Stimulated activated CD8-positive, alpha-beta memory T cell treated with anti-CD3 and anti-CD28 coated beads, Interleukin-4, amount 100 ng/mL, for 24 hours (primary cell): ENCODE measurements around the gene APBA2.

Source experiments
- DNase-seq: peaks from one replicate; pipeline ENCODE4 v3.0.0-alpha.2; 2020; ENCODE audit warnings: low read depth

APBA2 gene

DNA sequence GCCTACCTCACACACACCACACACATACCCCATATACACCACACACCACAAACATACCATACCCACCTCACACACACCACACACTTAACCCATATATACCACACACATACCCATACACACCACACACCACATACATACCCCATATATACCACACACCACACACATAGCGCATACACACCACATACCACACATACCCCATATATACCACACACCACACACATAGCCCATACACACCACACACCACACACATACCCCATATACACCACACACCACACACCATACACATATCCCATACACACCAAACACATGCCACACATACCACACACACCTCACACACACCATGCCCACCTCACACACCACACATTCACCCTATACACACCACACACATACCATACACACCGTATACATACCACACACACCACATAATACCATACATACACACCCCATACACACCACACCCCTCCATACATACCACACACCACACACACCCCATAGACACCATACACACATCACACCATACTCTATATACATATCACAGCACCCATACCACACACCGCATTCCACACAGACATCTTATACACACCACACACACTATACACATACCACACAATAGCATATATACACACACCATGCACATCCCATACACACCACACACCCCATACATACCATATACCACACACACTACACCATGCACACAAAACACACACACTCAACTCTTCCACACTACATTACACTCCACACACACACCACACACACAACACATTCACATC, 29.5 kb downstream of the APBA2 start:
- DNase-seq = no peak

DNA sequence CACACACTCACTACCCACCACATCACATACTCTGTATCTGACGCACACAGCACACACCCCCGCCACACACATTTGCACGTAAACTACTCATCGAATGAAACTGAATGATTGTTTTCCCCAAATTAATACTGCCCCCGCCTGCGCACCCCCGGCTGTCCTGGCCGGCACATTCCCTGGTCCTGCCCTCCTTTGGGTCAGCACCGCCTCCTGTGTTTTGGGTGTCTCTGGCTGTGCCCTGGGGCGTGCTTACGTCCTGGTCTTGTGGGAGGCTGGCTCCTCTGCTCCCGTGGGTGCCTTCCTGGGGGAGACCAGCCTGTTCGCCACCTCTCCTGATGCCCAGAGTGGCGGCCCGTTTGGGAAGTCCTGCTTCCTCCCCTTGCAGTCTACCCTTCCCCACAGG, 30.2 kb downstream of the APBA2 start:
- DNase-seq = no peak

DNA sequence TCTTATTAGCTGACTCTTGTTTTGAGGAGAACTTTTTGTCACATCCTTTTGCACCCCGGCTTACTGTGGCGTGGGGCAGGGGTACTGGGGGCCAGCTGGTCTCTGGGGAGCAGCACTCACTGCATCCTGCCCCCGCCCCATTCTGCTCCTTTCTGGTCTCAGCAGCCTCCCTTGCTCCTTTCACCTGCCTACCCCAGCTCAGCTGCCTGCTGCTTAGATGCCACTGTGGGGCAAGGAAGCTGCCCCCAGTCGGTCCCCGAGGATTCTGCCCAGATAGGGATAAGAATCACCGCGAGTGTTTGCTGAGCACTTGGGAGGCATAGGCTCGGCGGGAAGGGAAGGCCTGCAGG, 32.0 kb downstream of the APBA2 start:
- DNase-seq = no peak

DNA sequence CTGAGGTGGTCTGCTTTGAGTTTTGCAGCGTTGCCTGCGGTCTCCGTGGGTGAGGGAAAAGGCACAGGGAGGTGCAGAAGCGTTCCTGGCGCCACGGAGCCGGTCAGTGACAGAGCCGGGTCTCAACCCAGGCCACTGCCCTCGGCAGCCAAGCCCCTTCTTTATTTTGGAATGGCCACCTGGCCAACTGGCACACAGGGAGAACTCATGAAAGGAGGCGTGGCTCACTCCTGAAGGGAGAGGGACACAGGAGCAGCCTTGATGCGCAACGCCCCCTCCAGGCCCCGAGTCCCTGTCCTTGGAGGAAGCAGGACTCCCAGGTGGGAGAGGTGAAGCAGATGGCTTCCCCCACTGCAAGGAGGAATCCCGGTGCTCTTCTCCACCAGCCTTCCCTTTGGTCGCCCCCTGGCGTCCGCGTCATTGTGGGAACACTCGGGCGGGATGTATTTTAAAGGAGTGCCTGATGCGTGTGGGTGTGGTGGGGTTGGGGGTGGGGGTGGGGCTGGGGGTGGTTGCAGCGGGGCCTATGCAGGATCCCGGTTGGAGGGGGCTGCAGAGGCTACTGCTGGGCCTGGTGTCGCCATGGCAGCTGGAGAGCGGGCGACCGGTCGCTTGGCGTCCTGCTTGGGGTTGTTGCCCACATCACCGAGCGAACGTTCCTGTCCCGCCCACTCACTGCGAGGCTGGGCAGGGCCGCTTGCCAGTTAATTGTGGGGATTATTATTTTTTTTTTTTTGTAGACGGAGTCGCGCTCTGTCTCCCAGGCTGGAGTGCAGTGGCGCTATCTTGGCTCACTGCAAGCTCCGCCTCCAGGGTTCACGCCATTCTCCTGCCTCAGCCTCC, 32.6 kb downstream of the APBA2 start:
- DNase-seq = no peak

DNA sequence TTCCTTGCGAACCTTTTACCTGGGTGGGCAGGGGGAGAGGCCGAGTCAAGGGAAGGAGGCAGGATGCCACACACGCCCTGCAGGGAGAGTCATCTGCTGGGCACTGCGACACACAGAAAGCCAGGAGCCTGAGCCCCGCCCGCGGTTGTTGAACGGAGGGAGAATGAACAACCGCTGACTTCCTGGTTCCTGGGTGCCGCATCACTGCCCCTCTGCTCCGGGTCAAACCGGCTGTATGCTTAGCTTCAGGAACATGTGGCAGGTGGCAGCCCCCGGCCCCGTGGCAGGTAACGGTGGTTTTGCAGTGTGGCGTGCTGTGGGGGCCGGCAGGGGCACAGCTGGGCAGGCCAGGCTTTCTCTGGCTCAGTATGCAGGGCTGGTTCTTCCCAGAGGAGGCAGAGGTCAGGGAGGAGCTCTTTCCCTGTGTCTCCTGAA, 33.4 kb downstream of the APBA2 start:
- DNase-seq = peak; percentile 34

DNA sequence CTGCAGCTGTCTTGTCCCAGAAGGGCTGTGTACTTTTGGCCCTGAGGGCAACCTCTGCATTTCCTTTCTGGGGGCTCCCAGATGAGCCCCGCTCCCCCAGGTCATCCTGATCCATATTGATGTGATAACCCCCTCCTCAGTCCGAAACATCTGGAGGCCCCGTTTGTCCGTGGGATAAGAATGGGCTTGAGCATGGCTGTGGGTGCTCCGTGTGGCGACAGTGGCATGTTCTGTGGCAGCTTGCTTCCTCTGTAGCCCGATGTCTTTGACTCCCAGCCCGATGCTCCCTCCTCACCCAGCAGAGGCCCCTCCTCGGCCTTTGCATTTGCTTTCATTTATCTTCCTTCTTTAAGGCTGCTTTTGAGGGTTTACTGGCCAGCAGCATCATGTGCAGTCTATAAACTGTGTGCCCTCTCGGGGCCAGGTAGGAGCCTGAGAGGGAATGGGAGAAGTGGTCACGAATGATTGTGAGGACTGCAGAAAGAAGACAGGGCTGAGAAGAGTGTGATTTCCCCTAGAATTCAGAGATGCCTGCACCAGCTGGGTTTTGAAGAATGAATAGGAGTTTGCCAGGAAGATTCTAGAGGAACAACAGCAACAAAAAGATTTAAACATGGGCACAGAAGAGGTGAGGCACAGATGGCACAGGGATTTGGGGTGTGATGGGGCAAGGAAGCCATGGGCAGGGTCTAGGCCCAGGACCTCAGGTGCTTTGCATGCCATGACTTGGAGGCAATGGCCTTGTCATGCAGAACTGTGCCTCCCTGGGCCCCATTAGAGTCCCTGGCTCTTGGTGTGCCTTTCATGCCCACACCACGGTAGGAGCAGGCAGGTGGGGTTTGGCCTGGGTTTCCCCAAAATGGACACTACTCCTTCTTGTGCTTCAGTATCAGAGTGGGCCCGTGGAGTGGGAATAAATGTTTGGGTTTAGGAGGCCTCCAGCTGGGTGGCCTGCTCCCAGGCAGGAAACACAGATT, 34.2 kb downstream of the APBA2 start:
- DNase-seq = no peak

DNA sequence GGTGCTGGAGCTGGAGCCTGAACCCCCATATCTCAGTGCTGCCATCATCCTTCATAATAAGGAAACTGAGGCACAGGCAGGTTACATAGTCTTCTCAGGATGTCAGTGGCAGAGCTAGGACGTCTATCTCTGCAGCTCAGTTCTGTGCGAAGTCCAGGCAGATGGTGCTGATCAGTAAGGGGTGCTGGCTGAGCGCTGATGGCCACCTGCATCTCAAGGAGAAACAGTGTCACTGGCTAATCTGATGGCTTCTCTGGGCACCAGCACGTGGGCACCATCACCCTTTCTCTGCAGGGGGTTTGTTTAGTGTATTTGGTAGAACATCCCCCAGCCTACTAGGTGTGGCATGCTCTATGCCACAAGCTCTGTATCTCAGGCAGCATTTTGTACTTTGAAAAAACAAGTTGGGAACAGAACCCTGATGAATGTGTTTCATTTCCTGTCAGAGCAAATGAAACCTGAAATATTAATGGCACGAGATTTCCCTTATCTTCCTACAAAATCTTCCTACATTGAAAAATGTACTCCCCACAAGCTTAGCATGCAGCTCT, 35.1 kb downstream of the APBA2 start:
- DNase-seq = no peak

DNA sequence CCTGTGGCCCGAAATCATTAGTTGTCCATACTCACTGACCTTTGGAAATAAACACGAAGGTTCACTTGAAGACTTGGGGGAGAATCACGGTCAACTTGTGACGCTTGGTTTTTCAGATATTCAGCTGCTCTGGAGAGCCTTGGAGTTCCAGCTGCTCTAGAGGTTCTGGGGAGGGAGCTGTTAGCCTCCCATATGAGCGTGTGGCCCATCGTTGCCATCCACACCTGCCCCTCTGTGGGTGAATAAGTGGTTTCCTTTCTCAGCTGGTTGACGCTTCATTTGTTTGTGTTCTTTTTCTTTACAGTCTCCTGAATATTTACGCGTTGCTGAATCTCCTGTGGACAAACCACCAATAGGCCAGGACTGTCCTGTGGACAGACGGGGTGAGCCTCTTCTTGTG, 35.6 kb downstream of the APBA2 start:
- DNase-seq = no peak

DNA sequence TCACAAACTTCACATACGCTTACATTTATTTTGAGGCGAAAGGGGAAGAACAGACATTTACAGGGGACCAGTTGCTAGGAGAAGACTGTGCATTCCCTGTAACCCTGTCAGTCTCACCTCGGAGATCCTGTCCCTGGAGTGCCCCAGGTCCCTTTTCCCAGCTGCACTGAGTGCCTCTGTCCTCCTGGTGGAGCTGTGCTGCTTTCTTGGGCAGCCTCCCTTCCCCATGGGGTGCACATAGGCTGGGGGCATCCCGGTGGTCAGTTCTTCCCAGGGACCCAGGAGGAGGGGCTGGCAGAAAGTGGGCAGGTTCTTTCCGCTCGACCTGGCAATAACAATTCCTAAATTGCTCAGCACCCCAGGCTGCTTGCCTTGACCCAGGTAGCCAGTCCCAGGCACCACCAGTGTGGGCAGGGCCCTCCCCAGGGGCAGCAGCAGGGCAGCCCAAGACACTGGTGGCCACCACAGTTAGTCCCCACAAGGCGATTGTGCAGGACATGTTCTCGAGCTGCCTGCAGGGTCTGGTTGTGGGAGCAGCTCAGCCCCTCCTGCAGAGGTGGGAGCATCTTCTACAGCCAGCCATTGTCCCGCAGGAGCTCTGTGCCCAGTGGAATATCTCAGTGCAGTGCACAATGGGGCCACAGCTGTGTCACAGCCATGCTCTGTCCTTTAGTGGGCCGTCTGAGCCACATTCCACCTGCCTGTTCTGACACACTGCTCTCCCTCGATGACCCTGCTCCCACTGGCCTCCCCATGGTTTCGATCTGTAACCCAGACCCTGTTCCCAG, 36.3 kb downstream of the APBA2 start:
- DNase-seq = no peak

DNA sequence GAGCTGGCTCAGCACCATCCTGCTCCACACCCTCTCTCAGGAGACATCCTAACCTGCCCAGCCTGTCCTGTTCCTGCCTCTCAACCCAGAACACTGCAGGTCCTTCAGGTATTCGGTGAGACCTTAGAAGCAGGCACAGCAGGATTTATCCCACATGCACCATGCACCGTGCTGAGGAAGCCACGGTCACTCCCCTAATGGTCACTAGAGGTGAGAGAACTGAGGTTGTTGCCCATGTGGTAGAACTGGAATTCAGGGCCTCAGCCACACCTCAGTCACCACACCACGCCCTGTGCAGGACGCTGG, 36.9 kb downstream of the APBA2 start:
- DNase-seq = no peak

DNA sequence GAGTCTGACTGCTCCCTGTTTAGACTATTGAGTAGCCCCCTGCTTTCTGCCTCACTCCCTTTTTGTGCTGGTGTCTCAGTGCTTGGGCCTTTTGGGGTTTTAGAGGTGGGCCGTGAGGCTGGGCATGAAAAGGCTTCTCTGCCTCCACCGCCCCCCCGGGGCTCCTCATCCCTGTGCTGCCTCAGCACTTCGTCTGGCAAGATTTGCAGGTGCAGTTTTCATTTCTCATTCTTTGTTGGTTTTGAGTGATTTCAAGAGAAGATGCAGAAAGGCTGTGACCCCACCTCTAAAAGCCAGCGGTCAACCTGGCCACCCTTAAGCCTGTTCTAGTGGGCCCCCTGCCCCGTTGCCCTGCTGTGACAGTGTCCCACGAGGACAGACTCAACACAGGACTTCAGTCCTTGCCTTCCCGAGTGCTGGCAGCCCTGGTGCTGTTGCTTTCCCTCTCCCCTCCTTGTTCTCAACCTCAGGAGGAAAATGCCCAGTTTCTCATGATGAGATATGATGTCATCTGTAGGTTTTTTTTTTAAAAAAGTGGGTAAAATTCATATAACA, 38.0 kb downstream of the APBA2 start:
- DNase-seq = no peak

DNA sequence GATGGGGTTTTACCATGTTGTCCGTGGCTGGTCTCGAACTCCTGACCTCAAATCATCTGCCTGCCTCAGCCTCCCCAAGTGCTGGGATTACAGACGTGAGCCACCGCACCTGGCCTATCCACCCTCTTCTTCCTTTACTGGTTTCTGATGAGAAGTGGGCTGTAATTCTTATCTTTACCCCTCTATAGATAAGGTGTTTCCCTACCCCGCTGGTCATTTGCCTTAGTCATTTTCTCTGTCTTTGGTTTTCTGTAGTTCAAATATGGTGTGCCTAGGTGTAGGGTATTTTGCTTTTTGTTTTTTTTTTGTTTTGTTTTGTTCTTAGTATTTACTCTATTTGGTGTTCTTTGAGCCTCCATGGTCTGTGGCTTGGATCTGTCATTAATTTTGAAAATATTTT, 41.3 kb downstream of the APBA2 start:
- DNase-seq = no peak

DNA sequence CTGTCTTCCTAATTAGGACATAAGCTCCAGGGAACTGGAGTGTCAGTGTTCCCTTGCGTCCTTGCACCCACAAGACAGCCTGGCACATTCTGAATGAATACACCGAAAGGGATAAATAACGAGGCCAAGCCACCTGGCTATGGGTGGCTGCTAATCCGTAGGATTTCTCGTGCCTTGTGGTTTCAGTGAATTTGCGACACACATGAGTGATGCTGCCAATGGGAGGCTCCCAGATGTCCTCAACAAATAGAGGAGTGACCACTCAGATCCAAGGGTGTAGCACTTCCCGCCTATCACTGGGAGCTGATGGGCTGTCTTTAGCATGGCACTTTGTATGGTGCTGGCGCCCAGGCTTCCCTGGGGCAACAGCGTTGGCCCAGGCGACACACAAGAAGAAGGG, 43.4 kb downstream of the APBA2 start:
- no peak for DNase-seq

DNA sequence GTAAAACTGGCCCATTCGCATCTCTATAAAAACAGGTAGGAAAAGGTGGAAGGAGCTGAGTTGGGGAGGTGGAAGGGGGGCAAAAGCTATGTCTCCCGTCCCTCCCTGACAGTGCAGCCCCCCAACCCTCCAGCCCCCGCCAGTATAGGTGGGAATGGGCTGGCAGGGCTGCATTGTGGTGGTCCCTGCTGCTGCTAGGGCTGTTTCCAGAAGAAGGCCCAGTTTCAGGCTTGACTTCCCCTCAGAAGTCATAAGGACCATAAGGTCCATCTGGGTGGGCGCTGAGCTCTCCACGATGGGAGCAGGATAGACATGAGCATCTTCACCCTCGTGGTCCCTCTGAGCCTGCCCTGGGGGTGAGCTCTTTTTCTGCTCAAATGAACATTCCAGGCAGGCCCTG, 44.2 kb downstream of the APBA2 start:
- no peak for DNase-seq

DNA sequence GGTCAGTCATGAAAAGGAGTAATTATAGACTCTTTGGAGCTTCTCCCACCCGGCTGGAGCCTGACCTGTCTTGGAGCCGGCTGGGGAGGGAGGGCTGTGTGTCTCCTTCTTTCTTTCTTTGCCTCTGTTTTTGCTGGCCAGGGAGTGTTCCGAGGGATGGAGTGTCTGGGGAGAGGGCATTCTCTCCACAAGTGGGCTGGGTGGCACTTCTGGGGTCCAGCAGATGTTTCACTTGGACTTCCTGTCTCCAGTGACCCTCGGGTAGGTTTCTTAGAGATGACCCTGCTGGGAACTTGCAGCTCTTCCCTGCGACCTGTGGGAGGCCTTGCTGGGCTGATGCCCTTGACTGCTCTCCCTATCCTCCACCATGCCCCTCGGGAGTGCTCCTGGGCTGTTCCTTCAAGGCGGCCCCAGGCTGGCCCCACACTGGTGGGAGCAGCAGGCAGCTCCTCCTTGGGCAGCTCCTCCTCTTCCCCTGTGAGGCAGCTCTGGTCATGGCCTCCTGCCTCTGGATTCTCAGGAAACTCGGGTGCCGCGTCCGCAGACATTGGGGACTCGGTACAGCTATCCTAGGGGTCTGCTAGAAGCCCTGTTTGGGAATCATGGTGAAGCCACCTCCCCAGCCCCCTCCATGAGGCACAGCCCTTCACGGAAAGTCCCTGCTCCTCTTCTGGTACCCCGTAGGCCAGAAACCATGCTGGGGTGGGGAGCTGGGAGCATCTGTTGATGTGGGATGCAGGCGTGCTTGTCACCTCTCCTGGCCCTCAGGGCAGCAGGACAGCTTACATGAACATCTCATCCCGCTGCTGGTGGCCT, 44.9 kb downstream of the APBA2 start:
- no peak for DNase-seq

DNA sequence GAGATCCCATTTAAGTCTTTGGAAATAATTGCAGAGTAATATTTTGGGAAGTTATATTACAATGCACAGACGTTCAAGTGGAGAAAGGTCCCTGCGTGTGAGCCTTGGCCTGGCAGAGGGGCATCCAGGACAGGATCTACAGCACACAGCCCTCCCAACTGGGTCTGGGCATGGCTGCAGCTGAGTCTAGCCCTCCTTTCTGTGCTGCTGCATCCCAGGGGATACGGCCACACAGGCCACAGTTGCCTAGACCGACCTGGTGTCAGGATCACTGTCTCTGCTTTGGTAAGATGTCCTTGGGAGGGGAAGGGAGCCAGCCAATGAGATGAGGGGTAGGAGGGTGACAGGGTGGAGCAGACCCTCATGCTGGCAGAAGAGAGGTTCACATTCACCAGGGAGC, 46.1 kb downstream of the APBA2 start:
- no peak for DNase-seq

DNA sequence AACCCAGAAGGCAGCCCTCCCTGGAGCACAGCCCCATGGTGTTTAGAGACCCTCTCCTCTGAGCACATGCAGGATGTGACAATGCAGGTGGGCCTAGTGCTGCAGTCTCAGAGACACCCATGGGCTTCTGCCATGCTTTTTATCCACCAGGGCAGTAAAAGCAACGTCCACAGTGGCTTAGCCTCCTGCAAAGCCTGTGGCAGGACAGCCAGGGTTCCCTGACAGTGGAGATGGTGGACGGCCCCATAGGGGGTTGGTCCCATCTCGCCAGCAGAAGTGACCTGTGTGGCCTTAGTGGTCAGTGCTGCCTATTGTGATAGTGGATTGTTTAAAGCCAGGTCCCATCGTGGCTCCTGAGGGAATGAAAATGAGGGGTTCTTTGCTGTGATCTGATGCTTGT, 46.6 kb downstream of the APBA2 start:
- DNase-seq = no peak

DNA sequence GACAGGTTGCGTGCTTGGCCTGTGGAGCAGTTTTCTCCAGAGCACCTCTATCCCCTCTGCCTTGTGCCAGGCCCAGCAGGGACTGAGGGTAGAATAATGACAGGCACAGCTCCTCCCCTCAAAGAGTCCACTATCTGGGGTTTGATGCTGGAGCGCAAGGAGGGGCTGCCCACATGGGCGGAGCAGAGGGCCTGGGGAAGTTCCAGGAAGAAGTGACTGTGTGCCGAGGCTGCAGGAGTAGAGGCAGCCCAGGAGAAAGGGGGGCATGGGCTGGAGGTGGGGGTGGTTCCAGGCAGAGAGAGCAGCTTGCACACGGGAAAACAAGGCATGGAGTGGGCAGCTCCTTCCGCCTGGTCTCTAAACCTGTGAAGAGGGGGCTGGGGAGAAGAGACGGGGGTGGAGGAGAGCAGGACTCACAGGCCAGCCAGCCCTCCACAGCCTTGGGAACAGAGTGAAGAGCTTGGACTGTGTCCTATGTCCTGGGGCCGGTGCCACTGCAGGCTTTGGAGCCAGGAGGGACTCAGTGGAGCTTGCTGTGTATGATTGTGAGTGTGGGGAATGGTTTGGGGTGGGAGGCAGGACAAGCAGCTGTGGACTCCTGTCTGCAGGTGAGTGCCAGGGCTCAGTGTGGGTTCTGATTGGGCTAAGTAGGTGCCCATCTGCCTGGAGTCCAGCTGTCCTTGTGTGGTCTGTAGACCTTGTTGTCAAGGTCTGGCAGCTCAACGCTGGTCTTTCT, 48.1 kb downstream of the APBA2 start:
- no peak for DNase-seq

DNA sequence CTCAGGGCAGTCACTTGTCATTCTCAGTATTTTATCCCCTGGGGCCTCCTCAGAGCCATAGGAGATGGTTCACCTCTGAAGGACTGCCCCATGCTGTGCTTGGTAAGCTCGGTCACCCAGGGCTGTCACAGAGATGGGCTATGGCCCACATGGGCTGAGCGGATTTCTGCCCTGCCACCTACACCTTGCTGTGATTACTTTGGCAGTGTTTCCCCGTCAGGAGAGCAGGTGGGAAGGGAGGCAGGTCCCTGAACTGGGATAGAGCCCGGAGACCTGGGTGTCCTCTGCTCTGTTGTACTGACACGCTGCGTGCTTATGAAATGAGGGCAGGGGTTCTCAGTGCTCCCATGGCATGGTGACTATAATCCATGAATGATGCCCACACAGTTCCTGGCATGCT, 48.9 kb downstream of the APBA2 start:
- no peak for DNase-seq

DNA sequence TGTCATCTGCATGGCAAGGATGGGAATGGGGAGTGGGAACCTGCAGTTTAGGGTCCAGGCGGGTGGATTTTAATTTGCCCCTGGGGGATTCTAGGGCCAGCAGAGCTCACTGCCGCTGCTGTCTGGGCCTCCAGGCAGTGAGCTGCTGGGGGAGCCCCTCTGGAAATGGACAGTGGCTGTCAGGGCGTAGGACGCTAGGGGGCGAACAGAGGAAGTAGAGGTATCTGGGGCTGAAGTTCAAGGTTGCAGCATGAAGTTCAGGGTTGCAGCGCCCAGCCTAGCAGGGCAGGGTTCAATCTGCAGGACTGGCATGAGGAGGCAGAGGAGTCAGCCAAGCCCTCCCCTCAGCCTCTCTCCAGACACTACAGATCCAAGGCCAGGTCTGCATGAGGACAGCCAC, 49.5 kb downstream of the APBA2 start:
- DNase-seq = peak; percentile 42
